RKO (cell line): ENCODE results near the gene NPAS2.

ENCODE experiments used
- DNase-seq: peaks from one replicate; pipeline ENCODE4 v3.0.0-alpha.2; 2016; ENCODE audit warnings: low spot score

NPAS2 gene

GRCh38 chr2:100909534-100910081, 89.7 kb downstream of the NPAS2 start:
- DNase-seq = no peak

- no peak for DNase-seq
Measured at GRCh38 chr2:100910111-100910510, 90.2 kb downstream of the NPAS2 start.

- no peak for DNase-seq
Measured at GRCh38 chr2:100919316-100919715, 99.4 kb downstream of the NPAS2 start.

GRCh38 chr2:100921685-100922161, 101.8 kb downstream of the NPAS2 start:
- no peak for DNase-seq

GRCh38 chr2:100923461-100924060, 103.6 kb downstream of the NPAS2 start:
- DNase-seq = no peak

- DNase-seq = no peak
Measured at GRCh38 chr2:100924122-100924519, 104.2 kb downstream of the NPAS2 start.

GRCh38 chr2:100924520-100925451, 104.8 kb downstream of the NPAS2 start:
- no peak for DNase-seq

GRCh38 chr2:100928235-100928634, 108.3 kb downstream of the NPAS2 start:
- no peak for DNase-seq

- DNase-seq = no peak
Measured at GRCh38 chr2:100929147-100929546, 109.2 kb downstream of the NPAS2 start.

- no peak for DNase-seq
Measured at GRCh38 chr2:100934504-100935371, 114.8 kb downstream of the NPAS2 start.

- DNase-seq = no peak
Measured at GRCh38 chr2:100935372-100935752, 115.4 kb downstream of the NPAS2 start.

GRCh38 chr2:100936070-100936741, 116.3 kb downstream of the NPAS2 start:
- no peak for DNase-seq

GRCh38 chr2:100936972-100937542, 117.1 kb downstream of the NPAS2 start:
- DNase-seq = no peak

- DNase-seq = no peak
Measured at GRCh38 chr2:100938031-100939026, 118.4 kb downstream of the NPAS2 start.

- DNase-seq = no peak
Measured at GRCh38 chr2:100939445-100939844, 119.5 kb downstream of the NPAS2 start.

- no peak for DNase-seq
Measured at GRCh38 chr2:100940240-100940639, 120.3 kb downstream of the NPAS2 start.

- no peak for DNase-seq
Measured at GRCh38 chr2:100940766-100941645, 121.1 kb downstream of the NPAS2 start.

- DNase-seq = no peak
Measured at GRCh38 chr2:100941646-100942240, 121.8 kb downstream of the NPAS2 start.
